TTC549 (cell line): ENCODE measurements around the gene CHD9NB.
"Not testable (repeated sequence)": the region's sequence is repeated elsewhere in the genome, so short reads cannot be mapped to it uniquely, and the experiment has no call there.

Experiments
- FAIRE-seq: peaks from 2 replicates; lab custom pipeline; 2012; peaks lifted over from hg19 to GRCh38; lab: Jason Lieb, UNC

Gene CHD9NB

DNA sequence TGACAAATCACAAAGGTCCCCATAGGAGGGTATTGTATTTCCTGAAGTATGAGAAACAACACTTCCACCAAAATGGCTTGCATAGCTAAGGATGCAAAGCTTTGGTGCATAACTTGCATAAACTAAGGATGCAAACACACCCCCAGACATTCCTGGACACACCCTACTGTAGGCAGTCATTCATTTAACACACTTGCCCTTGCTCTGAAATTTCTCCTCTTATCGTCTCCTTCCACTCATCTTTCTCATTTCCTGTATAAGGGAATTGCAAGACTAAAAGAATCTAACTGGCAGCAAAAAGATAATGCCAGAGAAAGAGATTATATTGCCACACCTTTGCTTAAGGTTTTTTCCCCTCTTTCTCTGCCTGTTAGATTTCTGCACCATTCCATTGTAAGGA is 30.4 kb upstream of the CHD9NB start:
- FAIRE-seq: no peak

DNA sequence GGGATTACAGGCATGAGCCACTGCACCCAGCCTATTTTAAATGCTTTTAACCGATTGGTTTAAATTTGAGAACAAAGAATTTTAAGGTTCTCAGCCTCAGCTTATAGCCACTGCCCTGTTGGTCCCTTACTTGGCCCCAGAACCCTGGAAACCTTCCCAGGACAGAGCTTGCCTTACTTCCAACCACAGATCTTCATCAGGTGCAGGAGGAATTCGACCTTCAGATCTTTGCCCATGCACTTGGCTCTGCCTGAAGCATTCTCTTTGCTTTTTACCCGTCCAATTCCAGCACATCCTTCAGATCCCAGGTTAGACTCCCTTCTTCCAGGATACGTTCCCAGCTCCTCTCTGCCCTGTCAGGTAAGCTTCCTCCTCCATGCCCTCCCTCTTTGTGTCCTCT is 29.8 kb upstream of the CHD9NB start:
- no peak for FAIRE-seq

DNA sequence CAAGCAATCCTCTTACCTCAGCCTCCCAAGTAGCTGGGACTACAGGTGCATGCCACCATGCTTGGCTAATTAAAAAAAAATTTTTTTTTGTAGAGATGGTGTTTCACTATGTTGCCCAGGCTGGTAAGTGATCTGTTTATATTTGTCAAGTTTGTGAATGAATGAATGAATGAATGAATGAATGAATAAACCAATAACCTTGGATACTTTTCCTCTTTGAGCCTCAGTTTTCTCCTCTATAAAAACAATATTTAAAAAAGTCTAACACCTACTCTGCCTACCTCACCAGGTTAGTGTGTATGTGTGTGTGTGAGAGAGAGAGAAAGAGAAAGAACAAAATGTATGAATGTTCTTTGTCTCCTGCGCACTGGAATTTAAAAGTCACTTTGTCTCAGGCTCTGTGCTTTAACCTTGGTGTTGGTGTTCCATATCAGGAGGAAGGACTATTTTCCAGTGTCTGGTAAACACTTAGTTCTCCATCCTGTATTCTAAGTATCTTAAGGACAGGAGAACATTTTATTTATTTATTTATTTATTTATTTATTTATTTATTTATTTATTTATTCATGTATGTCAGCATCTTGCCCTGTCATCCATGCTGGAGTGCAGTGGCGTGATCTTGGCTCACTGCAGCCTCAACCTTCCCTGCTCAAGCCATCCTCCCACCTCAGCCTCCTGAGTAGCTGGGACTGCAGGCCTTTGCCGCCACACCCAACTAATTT is 29.1 kb upstream of the CHD9NB start:
- FAIRE-seq: no peak

DNA sequence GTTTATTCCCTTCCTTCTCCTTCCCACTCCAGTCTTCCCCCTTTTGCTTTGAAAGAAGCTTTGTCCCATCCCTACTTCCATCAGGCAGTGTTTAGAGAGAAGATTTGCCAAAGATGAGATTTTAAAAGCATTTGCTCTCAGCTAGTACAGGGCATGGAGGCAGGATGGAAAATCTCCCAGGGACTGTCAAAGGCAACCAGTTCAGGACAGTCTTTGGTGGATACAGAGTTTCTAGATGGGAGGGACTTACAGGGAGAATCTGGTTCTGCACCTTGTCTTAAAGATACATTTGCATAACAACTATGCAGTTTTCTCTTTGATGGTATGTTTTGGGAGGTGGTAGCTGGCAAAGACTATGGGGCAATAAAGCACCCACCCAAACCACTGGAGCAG is 28.3 kb upstream of the CHD9NB start:
- no peak for FAIRE-seq

GRCh38 chr16:53080345-53081031 is 27.8 kb upstream of the CHD9NB start:
- no peak for FAIRE-seq

- no peak for FAIRE-seq
These were observed 26.2 kb upstream of the CHD9NB start for GRCh38 chr16:53078765-53079485.

GRCh38 chr16:53078247-53078646 is 25.6 kb upstream of the CHD9NB start:
- no peak for FAIRE-seq

DNA sequence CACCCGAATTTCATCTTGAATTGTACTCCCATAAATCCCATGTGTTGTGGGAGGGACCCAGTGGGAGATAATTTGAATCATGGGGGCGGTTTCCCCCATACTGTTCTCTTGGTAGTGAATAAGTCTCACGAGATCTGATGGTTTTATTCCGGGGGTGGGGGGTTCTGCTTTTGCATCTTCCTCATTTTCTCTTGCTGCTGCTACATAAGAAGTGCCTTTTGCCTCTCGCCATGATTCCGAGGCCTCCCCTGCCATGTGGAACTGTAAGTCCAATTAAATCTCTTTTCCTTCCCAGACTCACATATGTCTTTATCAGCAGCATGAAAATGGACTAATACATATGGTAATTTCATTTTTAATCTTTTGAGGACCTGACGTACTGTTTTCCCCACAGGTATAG is 22.8 kb upstream of the CHD9NB start:
- FAIRE-seq: not testable (repeated sequence)

GRCh38 chr16:53074296-53074695 is 21.6 kb upstream of the CHD9NB start:
- FAIRE-seq: not testable (repeated sequence)

DNA sequence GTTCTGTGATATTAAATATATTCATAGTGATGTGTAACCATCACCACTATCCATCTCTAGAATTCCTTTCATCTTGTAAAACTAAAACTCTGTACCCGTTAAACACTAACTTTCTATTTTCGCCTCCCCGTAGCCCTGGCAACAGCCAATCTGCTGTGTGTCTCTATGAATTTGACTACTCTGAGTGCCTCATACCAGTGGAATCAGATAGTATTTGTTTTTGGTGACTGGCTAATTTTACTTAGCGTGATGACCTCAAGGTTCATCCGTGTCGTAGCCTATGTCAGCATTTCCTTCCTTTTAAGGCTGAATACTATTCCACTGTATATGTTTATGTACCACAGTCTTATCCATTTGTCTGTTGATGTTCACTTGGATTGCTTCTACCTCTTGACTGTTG is 20.3 kb upstream of the CHD9NB start:
- no peak for FAIRE-seq

GRCh38 chr16:53071748-53072301 is 19.1 kb upstream of the CHD9NB start:
- no peak for FAIRE-seq

- no peak for FAIRE-seq
These were observed 17.1 kb upstream of the CHD9NB start for GRCh38 chr16:53069772-53070171.

- no peak for FAIRE-seq
These were observed 15.7 kb upstream of the CHD9NB start for GRCh38 chr16:53068423-53068833.

GRCh38 chr16:53067675-53068074 is 15.0 kb upstream of the CHD9NB start:
- no peak for FAIRE-seq

- FAIRE-seq: no peak
These were observed 12.9 kb upstream of the CHD9NB start for GRCh38 chr16:53065461-53066061.

DNA sequence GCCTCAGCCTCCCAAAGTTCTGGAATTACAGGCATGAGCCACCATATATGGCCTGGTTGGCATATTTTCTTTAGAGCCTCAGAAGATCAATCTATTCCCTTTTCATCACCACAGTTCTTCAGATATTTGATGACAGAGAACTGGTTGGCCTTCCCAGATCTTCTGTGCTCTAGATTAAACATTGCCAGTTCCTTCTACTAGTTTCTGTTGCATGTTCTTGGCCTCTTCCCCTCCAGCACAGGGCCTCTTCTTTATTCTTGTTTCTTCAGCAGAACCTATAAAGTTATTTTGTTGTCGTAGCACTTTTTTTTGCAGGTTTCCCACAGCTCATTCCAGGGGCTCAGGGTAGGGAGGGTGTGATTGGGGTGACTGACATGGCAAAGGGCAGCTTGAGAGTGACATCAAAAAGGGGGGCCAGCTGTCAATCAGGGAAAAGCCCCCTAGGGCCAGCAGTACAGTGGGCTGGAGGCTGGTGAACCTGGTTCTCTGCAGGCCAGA is 11.4 kb upstream of the CHD9NB start:
- FAIRE-seq: no peak

GRCh38 chr16:53061701-53062159 is 9.0 kb upstream of the CHD9NB start:
- no peak for FAIRE-seq

DNA sequence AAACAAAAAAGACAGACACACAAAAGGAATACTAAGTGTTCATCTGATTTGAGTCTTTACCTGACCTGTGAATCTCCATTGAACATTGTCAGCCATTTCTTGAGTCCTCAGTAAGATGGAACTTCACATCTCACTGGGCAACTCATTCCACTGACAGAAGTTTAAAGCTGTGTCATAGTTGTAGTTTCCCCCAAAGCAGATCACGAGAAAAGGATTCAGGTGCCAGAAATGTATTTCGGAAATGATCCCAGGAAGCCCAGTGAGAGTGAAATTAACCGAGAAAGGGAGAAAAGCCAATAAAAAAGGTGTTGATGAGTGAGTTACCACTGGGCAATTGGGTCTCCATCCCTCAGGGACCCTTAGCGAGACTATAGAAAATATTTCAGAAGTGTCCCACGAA is 8.6 kb upstream of the CHD9NB start:
- FAIRE-seq: no peak

- FAIRE-seq: no peak
These were observed 7.0 kb upstream of the CHD9NB start for GRCh38 chr16:53059672-53060071.

DNA sequence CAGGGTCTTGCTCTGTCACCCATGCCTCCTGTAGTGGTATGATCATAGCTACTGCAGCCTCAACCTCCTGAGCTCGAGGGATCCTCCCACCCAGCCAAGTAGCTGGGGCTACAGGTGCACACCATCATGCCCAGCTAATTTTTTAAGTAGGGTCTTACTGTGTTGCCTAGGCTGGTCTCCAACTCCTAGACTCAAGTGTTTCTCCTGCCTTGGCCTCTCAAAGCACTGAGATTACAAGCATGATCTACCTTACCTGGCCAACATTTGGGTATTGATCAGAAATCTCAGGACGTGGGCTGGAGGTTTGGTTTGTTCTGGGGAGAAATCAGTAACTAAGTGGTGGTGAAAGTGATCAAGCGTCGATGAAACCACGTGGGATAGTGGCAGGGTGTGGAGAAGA is 6.2 kb upstream of the CHD9NB start:
- FAIRE-seq: no peak

- FAIRE-seq: no peak
These were observed 5.7 kb upstream of the CHD9NB start for GRCh38 chr16:53058441-53058840.

DNA sequence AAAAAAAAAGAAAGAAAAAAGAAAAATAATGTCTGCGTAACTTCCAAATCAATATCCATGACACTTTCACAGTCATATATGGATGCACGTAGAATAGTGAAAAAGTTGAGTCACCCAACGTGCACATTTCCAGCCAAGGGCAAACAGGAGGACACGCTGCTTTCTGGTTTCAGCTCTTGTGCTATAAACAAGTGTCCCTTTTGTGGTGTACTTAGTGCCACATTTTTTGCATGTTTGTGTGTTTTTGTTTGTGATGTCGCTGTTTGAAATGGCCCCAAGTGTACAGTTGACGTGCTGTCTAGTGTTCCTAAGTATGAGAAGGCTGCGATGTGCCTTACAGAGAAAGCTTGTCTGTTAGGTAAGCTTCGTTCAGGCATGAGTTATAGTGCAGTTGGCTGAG is 5.0 kb upstream of the CHD9NB start:
- FAIRE-seq: no peak
